ENCODE data around the gene PDE8A. TPM values are rescaled to one million over a fixed set of nuclear protein-coding genes. Genes with fewer than 3 reads are reported as not detected.
"Not testable (repeated sequence)": the region's sequence is repeated elsewhere in the genome, so short reads cannot be mapped to it uniquely, and the experiment has no call there.

The PDE8A gene
- total RNA-seq, 1 experiment from 2014 or later, result 44.2 TPM

DNA sequence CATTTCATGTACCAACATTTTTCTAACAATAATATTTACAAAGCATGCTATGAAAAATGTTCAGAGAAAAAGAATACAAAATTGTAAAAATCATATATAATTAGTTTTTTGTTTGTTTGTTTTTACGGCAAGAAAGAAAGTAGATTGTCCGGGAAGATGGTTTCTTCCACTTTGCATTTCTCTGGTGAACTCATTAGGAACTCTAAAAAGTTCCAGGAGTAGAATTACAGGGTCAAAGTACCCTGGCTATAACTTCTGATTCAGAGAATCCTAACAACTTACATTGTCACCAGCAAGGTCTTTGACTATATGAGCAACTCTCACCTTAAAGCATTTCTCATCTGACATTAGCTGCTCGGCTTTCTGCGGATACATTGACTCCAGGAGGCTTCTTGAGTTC is 196.7 kb downstream of the PDE8A start:
- BruUV-seq (replicated peaks), result no TSS peak
- DNase-seq (no peak), ATAC-seq (no peak)
- Histone ChIP-seq H3K9ac (ENCODE audit: low read length) (no peak overlapping the region), H3K9me2 (replicated peaks; ENCODE audit: low read length) (no peaks in the 10 kb centered on the region), H3K27ac (ENCODE audit: low read length) (no peak overlapping the region), H3K4me2 (ENCODE audit: low read length) (no peak overlapping the region), H3K27me3 (ENCODE audit: low read length) (no peaks in the 10 kb centered on the region), H3K4me1 (ENCODE audit: insufficient read depth, low read length) (peaks cover 11% of the 10 kb centered on the region), H3K79me2 (ENCODE audit: low read length) (no peaks in the 10 kb centered on the region), H3K36me3 (ENCODE audit: low read depth, low read length) (no peaks in the 10 kb centered on the region), H3F3A (ENCODE audit: low read length, unreplicated experiment) (no peaks in the 10 kb centered on the region), H3K4me3 (ENCODE audit: low read length) (no peak overlapping the region), H4K20me1 (ENCODE audit: low read length) (no peaks in the 10 kb centered on the region), H3K9me3 (ENCODE audit: low read length) (no peaks in the 10 kb centered on the region), H2AFZ (ENCODE audit: low read length) (no peak overlapping the region)
- intact Hi-C loops (cut with micrococcal nuclease), result no loop called here
- POLR2A ChIA-PET (ENCODE audit: unreplicated experiment), result no interaction called here
- CTCF ChIA-PET, result no interaction called here
- TF ChIP-seq, protein P1, sequence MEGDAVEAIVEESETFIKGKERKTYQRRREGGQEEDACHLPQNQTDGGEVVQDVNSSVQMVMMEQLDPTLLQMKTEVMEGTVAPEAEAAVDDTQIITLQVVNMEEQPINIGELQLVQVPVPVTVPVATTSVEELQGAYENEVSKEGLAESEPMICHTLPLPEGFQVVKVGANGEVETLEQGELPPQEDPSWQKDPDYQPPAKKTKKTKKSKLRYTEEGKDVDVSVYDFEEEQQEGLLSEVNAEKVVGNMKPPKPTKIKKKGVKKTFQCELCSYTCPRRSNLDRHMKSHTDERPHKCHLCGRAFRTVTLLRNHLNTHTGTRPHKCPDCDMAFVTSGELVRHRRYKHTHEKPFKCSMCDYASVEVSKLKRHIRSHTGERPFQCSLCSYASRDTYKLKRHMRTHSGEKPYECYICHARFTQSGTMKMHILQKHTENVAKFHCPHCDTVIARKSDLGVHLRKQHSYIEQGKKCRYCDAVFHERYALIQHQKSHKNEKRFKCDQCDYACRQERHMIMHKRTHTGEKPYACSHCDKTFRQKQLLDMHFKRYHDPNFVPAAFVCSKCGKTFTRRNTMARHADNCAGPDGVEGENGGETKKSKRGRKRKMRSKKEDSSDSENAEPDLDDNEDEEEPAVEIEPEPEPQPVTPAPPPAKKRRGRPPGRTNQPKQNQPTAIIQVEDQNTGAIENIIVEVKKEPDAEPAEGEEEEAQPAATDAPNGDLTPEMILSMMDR (conservative IDR thresholded peaks at IDR 0.05; ENCODE audit: low read depth, low read length), result no peak
- TF ChIP-seq EZH2 (IDR thresholded peaks at IDR 0.05; ENCODE audit: low read length, unreplicated experiment), result no peak
- no peak for TF ChIP-seq EZH2phosphoT487 (IDR thresholded peaks at IDR 0.05; ENCODE audit: borderline replicate concordance, low read length)

DNA sequence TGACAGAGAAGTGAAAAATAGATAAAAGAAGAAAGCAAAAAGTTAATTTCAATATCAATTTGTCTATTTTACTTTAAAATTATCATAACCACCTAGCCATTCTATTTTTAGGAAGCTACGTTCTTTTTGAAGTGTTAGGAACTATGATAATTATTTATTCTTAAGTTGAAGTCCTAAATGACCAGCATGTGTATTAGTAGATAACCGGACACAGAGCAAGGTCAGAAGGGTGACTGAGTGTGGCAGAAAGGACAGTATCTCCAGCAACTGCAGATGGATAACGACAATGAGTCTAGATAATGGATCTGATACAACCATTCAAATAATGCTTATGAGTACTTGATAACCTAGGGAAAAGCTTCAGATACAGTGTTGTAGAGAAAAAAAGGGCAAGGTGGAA is 198.0 kb downstream of the PDE8A start:
- POLR2A ChIA-PET (ENCODE audit: unreplicated experiment), result no interaction called here
- H2AFZ ChIP-seq (ENCODE audit: low read length), result no peak overlapping the region
- no peaks in the 10 kb centered on the region for H3K9me3 ChIP-seq (ENCODE audit: low read length)
- H3K4me1 ChIP-seq (ENCODE audit: insufficient read depth, low read length), result peaks cover 11% of the 10 kb centered on the region
- TF ChIP-seq EZH2phosphoT487 (IDR thresholded peaks at IDR 0.05; ENCODE audit: borderline replicate concordance, low read length) (no peak), EZH2 (IDR thresholded peaks at IDR 0.05; ENCODE audit: low read length, unreplicated experiment) (no peak)
- TF ChIP-seq, protein P1 (conservative IDR thresholded peaks at IDR 0.05; ENCODE audit: low read depth, low read length), result no peak
- no peaks in the 10 kb centered on the region for H4K20me1 ChIP-seq (ENCODE audit: low read length)
- DNase-seq (no peak), ATAC-seq (no peak)
- BruUV-seq (replicated peaks), result no TSS peak
- no peaks in the 10 kb centered on the region for H3K79me2 ChIP-seq (ENCODE audit: low read length)
- H3K4me2 ChIP-seq (ENCODE audit: low read length), result no peak overlapping the region
- no peak overlapping the region for H3K27ac ChIP-seq (ENCODE audit: low read length)
- H3K27me3 ChIP-seq (ENCODE audit: low read length), result no peaks in the 10 kb centered on the region
- H3F3A ChIP-seq (ENCODE audit: low read length, unreplicated experiment), result no peaks in the 10 kb centered on the region
- no peak overlapping the region for H3K9ac ChIP-seq (ENCODE audit: low read length)
- no peaks in the 10 kb centered on the region for H3K36me3 ChIP-seq (ENCODE audit: low read depth, low read length)
- H3K4me3 ChIP-seq (ENCODE audit: low read length), result no peak overlapping the region
- intact Hi-C loops (cut with micrococcal nuclease), result no loop called here
- CTCF ChIA-PET, result no interaction called here
- no peaks in the 10 kb centered on the region for H3K9me2 ChIP-seq (replicated peaks; ENCODE audit: low read length)

DNA sequence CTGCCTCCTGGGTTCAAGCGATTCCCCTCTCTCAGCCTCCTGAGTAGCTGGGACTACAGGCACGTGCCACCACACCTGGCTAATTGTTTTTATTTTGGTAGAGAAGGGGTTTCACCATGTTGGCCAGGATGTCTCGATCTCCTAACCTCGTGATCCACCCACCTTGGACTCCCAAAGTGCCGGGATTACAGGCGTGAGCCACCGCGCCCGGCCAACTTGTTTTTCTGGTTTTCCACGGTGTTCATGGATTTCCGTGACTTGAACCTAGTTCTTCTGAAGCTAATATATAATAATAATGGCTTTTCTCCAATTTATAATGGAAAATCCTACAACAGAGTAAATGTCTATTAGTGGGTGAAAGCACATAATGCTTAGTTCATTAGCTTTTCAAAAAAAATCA is 203.7 kb downstream of the PDE8A start:
- POLR2A ChIA-PET (ENCODE audit: unreplicated experiment); CTCF ChIA-PET; H3K9ac ChIP-seq (ENCODE audit: low read length); ATAC-seq; H3K27me3 ChIP-seq (ENCODE audit: low read length); H3K4me1 ChIP-seq (ENCODE audit: insufficient read depth, low read length); H3F3A ChIP-seq (ENCODE audit: low read length, unreplicated experiment); intact Hi-C loops (cut with micrococcal nuclease); H3K79me2 ChIP-seq (ENCODE audit: low read length); DNase-seq; H4K20me1 ChIP-seq (ENCODE audit: low read length); H3K4me2 ChIP-seq (ENCODE audit: low read length); H3K27ac ChIP-seq (ENCODE audit: low read length); BruUV-seq (replicated peaks); H2AFZ ChIP-seq (ENCODE audit: low read length); H3K4me3 ChIP-seq (ENCODE audit: low read length); H3K9me3 ChIP-seq (ENCODE audit: low read length); H3K36me3 ChIP-seq (ENCODE audit: low read depth, low read length); H3K9me2 ChIP-seq (replicated peaks; ENCODE audit: low read length): not testable (repeated sequence)

DNA sequence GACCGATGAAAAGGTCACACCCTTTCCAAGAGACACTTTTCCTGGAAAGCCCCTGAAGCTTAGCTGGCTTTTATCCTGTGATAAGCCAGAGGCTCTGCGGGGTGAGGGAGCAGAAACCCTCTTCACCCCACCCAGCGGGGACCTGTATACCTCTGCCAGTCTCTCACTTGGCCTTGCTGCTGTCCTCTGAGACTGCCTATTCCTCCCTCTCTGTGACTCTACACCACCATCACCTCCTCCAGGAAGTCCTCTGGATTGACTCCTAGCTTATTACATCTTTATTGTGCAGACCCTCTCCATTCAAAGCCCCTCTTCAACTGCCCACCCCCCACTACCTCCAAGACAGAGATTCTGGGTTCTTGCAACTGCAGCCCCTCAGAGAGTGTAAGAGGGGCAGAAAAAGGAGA is 206.5 kb downstream of the PDE8A start:
- ATAC-seq; H3F3A ChIP-seq (ENCODE audit: low read length, unreplicated experiment); H3K9me2 ChIP-seq (replicated peaks; ENCODE audit: low read length); POLR2A ChIA-PET (ENCODE audit: unreplicated experiment); H3K27me3 ChIP-seq (ENCODE audit: low read length); H3K4me2 ChIP-seq (ENCODE audit: low read length); H3K9me3 ChIP-seq (ENCODE audit: low read length); intact Hi-C loops (cut with micrococcal nuclease); CTCF ChIA-PET; H3K27ac ChIP-seq (ENCODE audit: low read length); H3K4me3 ChIP-seq (ENCODE audit: low read length); BruUV-seq (replicated peaks); H3K79me2 ChIP-seq (ENCODE audit: low read length); H3K9ac ChIP-seq (ENCODE audit: low read length); DNase-seq; H2AFZ ChIP-seq (ENCODE audit: low read length); H3K4me1 ChIP-seq (ENCODE audit: insufficient read depth, low read length); H3K36me3 ChIP-seq (ENCODE audit: low read depth, low read length); H4K20me1 ChIP-seq (ENCODE audit: low read length): not testable (repeated sequence)

All from PC-3 (cell line).